ENCODE measurements around the gene MAPKAP1.

Gene MAPKAP1

DNA sequence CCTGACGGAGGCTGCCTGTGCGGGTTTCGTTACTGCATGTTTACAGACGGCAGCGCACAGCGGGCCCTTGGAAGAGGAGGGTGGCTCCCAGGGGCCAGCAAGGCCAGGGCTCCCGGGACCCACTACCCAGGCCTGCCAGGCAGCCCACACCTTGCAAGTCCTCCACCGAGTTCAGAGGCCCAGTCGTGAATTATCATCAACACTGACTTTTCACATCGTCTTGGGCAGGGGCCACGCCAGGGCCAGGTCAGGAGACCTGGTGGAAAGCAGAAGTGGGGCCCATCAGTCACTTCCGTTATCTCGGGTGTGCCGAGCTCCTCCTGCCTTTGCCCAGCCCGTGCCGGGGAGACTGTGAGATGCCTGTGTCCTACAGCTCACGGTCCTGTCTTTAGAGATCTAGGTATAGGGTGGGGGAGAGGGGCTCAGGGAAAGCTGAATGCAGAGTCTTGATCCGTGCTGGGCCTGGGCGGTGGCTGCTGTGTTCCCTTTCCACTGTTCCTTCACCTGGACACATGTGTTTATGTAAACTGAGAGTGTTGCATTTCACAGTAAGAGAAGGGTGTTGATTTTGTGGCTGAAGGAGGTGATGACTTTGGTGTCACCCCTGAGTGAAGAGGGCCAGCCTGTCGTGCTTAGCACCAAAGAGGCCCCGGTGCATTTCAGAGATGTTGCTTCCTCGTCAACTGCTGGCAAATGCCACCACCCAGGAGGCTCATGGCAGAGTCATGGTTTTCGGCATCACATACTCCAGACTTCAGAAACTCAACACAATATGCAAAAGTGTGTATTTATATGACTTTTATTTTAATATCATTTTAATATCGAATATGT is 270.2 kb downstream of the MAPKAP1 start:
- TF ChIP-seq, protein P1, sequence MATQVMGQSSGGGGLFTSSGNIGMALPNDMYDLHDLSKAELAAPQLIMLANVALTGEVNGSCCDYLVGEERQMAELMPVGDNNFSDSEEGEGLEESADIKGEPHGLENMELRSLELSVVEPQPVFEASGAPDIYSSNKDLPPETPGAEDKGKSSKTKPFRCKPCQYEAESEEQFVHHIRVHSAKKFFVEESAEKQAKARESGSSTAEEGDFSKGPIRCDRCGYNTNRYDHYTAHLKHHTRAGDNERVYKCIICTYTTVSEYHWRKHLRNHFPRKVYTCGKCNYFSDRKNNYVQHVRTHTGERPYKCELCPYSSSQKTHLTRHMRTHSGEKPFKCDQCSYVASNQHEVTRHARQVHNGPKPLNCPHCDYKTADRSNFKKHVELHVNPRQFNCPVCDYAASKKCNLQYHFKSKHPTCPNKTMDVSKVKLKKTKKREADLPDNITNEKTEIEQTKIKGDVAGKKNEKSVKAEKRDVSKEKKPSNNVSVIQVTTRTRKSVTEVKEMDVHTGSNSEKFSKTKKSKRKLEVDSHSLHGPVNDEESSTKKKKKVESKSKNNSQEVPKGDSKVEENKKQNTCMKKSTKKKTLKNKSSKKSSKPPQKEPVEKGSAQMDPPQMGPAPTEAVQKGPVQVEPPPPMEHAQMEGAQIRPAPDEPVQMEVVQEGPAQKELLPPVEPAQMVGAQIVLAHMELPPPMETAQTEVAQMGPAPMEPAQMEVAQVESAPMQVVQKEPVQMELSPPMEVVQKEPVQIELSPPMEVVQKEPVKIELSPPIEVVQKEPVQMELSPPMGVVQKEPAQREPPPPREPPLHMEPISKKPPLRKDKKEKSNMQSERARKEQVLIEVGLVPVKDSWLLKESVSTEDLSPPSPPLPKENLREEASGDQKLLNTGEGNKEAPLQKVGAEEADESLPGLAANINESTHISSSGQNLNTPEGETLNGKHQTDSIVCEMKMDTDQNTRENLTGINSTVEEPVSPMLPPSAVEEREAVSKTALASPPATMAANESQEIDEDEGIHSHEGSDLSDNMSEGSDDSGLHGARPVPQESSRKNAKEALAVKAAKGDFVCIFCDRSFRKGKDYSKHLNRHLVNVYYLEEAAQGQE (IDR thresholded peaks at IDR 0.05; ENCODE audit: insufficient replicate concordance, low read depth), result no peak
- TF ChIP-seq POLR2AphosphoS5 (IDR thresholded peaks at IDR 0.05; ENCODE audit: low read depth) (peak; percentile 44; the same call in 1 of the 2 replicates), SPI1 (IDR thresholded peaks at IDR 0.05; ENCODE audit: borderline replicate concordance, low read depth) (peak; percentile 99)
- H3K27ac ChIP-seq (replicated peaks), result no peak overlapping the region
- H3K27me3 ChIP-seq (ENCODE audit: insufficient read depth, poor library complexity, severe bottlenecking), result no peaks in the 10 kb centered on the region
- DNase-seq (ENCODE audit: low read depth in 1 of 2, low spot score in 1 of 2), result peak; percentile 24 to 83
- H3K4me3 ChIP-seq (replicated peaks; ENCODE audit: insufficient read depth, low read length), result no peak overlapping the region

DNA sequence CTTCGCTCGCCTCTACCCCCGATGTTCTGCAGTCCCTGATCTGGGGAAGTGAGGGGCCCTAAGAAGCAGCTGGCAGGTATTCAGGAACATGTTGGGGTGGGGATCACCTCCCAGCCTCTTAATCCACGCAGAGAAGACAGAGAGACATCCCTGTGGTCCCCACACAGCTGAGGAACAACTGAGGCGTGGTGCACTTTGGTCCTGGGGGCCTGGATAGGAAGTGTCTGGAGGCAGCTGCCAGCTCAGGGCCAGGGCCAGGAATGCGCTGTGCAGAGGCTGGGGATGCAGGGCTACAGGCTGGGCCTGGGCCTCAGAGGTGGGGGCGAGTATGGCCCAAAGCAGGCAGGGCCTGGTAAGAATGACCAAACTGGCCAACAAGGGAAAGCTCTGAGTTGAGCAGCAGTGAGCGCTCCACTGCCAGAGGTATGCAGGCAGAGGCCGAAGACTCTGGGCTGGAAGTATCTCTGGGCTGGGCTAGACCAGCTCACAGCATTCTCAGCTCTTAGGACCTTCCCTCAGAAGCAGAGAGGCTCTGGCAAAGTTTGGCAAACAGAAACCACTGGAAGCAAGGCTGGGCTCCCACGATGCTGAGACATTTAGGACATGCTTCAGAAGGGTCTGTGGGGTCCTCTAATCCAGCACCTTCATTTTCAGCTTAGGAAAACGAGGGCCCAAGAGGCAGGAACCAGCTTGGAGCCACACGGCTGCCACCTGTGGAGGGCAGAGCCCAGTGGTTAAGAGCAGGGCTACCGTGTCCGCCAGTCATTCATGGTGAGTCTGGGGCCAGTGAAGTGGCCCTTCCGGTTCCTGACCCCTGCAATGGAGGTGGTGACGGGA is 271.0 kb downstream of the MAPKAP1 start:
- no peaks in the 10 kb centered on the region for H3K27me3 ChIP-seq (ENCODE audit: insufficient read depth, poor library complexity, severe bottlenecking)
- H3K27ac ChIP-seq (replicated peaks), result no peak overlapping the region
- no peak for DNase-seq (ENCODE audit: low read depth in 1 of 2, low spot score in 1 of 2)
- TF ChIP-seq POLR2AphosphoS5 (IDR thresholded peaks at IDR 0.05; ENCODE audit: low read depth), result no peak
- TF ChIP-seq, protein P1 (IDR thresholded peaks at IDR 0.05; ENCODE audit: insufficient replicate concordance, low read depth), result no peak
- TF ChIP-seq SPI1 (IDR thresholded peaks at IDR 0.05; ENCODE audit: borderline replicate concordance, low read depth), result no peak
- TF ChIP-seq GABPA (IDR thresholded peaks at IDR 0.05; ENCODE audit: low read depth), result no peak
- TF ChIP-seq, protein P2, sequence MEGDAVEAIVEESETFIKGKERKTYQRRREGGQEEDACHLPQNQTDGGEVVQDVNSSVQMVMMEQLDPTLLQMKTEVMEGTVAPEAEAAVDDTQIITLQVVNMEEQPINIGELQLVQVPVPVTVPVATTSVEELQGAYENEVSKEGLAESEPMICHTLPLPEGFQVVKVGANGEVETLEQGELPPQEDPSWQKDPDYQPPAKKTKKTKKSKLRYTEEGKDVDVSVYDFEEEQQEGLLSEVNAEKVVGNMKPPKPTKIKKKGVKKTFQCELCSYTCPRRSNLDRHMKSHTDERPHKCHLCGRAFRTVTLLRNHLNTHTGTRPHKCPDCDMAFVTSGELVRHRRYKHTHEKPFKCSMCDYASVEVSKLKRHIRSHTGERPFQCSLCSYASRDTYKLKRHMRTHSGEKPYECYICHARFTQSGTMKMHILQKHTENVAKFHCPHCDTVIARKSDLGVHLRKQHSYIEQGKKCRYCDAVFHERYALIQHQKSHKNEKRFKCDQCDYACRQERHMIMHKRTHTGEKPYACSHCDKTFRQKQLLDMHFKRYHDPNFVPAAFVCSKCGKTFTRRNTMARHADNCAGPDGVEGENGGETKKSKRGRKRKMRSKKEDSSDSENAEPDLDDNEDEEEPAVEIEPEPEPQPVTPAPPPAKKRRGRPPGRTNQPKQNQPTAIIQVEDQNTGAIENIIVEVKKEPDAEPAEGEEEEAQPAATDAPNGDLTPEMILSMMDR (IDR thresholded peaks at IDR 0.05; ENCODE audit: insufficient read depth, low read length), result no peak
- no peak overlapping the region for H3K4me3 ChIP-seq (replicated peaks; ENCODE audit: insufficient read depth, low read length)

DNA sequence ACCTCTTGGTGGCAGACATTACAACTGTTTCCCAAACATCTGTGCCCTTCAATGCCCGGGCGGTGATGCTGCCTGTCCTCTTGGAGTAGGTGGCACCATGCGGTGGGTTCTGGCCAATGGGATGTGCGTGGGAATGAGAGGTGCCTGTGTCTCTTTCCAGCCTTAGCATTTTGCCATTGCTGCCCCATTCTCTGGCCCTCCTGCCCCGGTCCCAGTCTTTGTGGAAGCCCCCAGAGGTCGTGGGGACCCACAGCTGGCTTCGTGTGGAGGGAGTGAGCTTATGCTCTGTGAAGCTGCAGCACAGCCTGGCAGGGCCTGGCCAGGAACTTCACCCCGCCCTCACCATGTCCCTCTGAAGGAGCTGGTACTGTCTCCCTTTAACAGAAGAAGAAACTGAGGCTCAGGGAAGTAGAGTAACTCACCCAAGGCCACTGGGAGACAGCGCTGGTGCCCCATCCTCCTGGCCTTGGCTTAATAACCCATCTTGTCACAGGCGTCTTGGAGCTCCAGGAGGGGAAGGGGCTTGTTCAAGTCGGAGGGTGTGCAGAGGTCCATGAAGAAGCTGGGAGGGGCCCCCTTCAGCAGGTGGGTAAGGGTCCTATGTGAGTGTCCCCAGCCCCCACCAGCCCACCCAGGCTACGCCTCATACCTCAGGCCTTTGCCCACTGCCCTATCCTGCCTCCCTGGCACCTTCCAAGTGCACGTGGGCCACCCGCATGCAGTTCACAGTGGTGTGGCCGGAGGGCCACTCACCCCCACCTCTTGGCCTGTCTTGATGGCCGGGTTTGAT is 271.8 kb downstream of the MAPKAP1 start:
- TF ChIP-seq SPI1 (IDR thresholded peaks at IDR 0.05; ENCODE audit: borderline replicate concordance, low read depth), result no peak
- TF ChIP-seq, protein P2 (IDR thresholded peaks at IDR 0.05; ENCODE audit: insufficient read depth, low read length), result no peak

More for the DNA sequence above, 271.8 kb downstream of the MAPKAP1 start:
- H3K4me3 ChIP-seq (replicated peaks; ENCODE audit: insufficient read depth, low read length), result no peak overlapping the region
- no peak overlapping the region for H3K27ac ChIP-seq (replicated peaks)
- DNase-seq (ENCODE audit: low read depth in 1 of 2, low spot score in 1 of 2), result no peak
- no peaks in the 10 kb centered on the region for H3K27me3 ChIP-seq (ENCODE audit: insufficient read depth, poor library complexity, severe bottlenecking)

Measured in HL-60 (cell line).